MCF 10A (cell line): ENCODE measurements around the gene TNS3. TPM values are rescaled to one million over a fixed set of nuclear protein-coding genes. Genes with fewer than 3 reads are reported as not detected.

Experiments used
- BruUV-seq: library from RNA; stranded (reverse); fragments of 400-500 nt; replicated peaks from 2 replicates; lab custom pipeline; 2021; lab: Mats Ljungman, UMichigan
- CTCF ChIA-PET: fragments of 300-600 bp; sonication (Branson Sonifier 250); formaldehyde crosslinking; extraction: SDS; loops from one replicate; lab custom pipeline; 2021; ENCODE audit warnings: antibody characterized with exemption, inconsistent platforms; lab: Yijun Ruan, JAX
- POLR2A ChIA-PET: fragments of 300-600, 350-650 bp; sonication (Branson Sonifier 250); formaldehyde crosslinking; extraction: SDS; loops from one replicate; lab custom pipeline; 2020; ENCODE audit warnings: antibody characterized with exemption, inconsistent platforms; lab: Yijun Ruan, JAX
- DNase-seq: peaks from one replicate; pipeline ENCODE4 v3.0.0-alpha.2; 2018; ENCODE audit not compliant: unreplicated experiment
- H3K27ac Mint-ChIP-seq: one replicate; pipeline ENCODE4 v1.8.0; 2022; ENCODE audit warnings: mild to moderate bottlenecking, low read depth, mixed read lengths; ENCODE audit not compliant: unreplicated experiment
- H3K27me3 Mint-ChIP-seq: one replicate; pipeline ENCODE4 v1.8.0; 2022; ENCODE audit warnings: mixed read lengths; ENCODE audit not compliant: insufficient read depth, unreplicated experiment
- H3K36me3 Mint-ChIP-seq: one replicate; pipeline ENCODE4 v1.8.0; 2022; ENCODE audit warnings: mild to moderate bottlenecking, moderate library complexity, mixed read lengths; ENCODE audit not compliant: insufficient read depth, unreplicated experiment
- H3K4me1 Mint-ChIP-seq: one replicate; pipeline ENCODE4 v1.8.0; 2022; ENCODE audit warnings: mixed read lengths; ENCODE audit not compliant: insufficient read depth, unreplicated experiment
- H3K4me3 Mint-ChIP-seq: one replicate; pipeline ENCODE4 v1.8.0; 2022; ENCODE audit warnings: mild to moderate bottlenecking, moderate library complexity, mixed read lengths; ENCODE audit not compliant: unreplicated experiment
- H3K9me3 Mint-ChIP-seq: one replicate; pipeline ENCODE4 v1.8.0; 2022; ENCODE audit warnings: mixed read lengths; ENCODE audit not compliant: unreplicated experiment
- intact Hi-C: fragments of 100-400 bp; cut with micrococcal nuclease; formaldehyde crosslinking; loops from 2 replicates; pipeline ENCODE4 v1.14.1; 2022
- total RNA-seq: library from RNA; stranded (reverse); gene quantifications from 2 replicates; pipeline ENCODE4 v1.2.3, GENCODE V29; 2022
- TF ChIP-seq, protein P1 (sequence below): fragments of 200-600 bp; IDR thresholded peaks from one replicate; pipeline ENCODE4 v1.8.0; 2022; ENCODE audit warnings: antibody characterized with exemption, mild to moderate bottlenecking; ENCODE audit not compliant: unreplicated experiment

Gene TNS3
- total RNA-seq, 1 experiment from 2014 or later, result 30.1 TPM

DNA sequence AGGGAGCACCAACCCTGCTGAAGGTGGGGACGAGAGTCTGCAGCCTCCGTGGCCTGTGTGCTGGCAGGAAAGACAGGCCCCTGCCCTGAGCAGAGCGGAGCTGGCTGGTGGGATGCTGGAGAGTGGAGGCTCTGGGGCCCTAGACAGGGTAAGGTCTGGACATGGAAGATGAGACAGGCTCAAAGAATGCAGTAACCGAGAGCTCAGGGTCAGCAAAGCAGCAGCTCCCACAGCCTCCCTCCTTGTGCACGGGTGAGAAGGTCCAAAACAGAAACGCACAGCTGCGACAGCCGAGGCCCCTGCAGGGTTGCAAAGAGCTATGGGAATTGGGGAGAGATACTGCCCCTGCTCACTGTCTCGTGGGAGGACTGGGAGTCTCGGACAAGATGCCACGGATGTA lies 80.5 kb downstream of the TNS3 start:
- CTCF ChIA-PET, result interaction anchor here (0.6 to 1.2 kb wide), 4 partner anchors 16 to 998 kb away, joined by 3 read pairs; no protein-coding TSS in a partner anchor

DNA sequence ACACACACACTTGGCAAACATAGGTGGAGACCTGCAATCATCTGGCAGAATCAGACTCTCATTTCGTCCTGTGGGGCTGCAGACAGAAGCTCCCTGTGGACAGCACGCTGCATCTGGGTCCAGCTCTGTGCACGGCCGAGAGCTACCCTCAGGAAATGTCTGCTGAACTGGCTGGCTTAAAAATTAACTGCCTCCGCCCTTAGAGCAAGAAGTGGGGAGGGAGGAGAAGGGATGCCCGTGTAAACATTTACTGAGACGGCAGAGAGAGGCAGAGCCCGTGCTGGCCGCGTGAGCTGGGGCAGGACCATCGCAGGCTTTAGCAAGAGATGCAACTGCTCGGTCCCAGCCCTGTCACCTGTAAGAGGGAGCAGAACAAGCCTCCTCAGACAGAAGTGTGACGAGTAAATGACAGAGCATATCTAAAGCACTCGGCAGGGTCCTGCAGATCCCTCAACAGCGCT lies 81.8 kb downstream of the TNS3 start:
- no TSS peak for BruUV-seq
- CTCF ChIA-PET, result interaction anchor here (0.5 kb wide), 1 partner anchor 166 kb away, joined by 3 read pairs; no protein-coding TSS in a partner anchor
- Mint-ChIP-seq H3K36me3 (peaks cover 21% of the 10 kb centered on the region), H3K4me3 (no peak overlapping the region), H3K4me1 (peaks cover 20% of the 10 kb centered on the region), H3K9me3 (no peaks in the 10 kb centered on the region), H3K27ac (no peak overlapping the region), H3K27me3 (no peaks in the 10 kb centered on the region)
- POLR2A ChIA-PET, result no interaction called here
- no peak for DNase-seq
- TF ChIP-seq, protein P1, sequence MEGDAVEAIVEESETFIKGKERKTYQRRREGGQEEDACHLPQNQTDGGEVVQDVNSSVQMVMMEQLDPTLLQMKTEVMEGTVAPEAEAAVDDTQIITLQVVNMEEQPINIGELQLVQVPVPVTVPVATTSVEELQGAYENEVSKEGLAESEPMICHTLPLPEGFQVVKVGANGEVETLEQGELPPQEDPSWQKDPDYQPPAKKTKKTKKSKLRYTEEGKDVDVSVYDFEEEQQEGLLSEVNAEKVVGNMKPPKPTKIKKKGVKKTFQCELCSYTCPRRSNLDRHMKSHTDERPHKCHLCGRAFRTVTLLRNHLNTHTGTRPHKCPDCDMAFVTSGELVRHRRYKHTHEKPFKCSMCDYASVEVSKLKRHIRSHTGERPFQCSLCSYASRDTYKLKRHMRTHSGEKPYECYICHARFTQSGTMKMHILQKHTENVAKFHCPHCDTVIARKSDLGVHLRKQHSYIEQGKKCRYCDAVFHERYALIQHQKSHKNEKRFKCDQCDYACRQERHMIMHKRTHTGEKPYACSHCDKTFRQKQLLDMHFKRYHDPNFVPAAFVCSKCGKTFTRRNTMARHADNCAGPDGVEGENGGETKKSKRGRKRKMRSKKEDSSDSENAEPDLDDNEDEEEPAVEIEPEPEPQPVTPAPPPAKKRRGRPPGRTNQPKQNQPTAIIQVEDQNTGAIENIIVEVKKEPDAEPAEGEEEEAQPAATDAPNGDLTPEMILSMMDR, result no peak
- intact Hi-C loops, result no loop called here

More for the DNA sequence above, 80.5 kb downstream of the TNS3 start:
- Mint-ChIP-seq H3K36me3 (peaks cover 20% of the 10 kb centered on the region), H3K4me1 (peaks cover 13% of the 10 kb centered on the region), H3K9me3 (no peaks in the 10 kb centered on the region), H3K27ac (no peak overlapping the region), H3K4me3 (no peak overlapping the region), H3K27me3 (no peaks in the 10 kb centered on the region)
- no peak for DNase-seq
- intact Hi-C loops, result no loop called here
- TF ChIP-seq, protein P1, result no peak
- no TSS peak for BruUV-seq
- POLR2A ChIA-PET, result interaction anchor here (1.1 kb wide), 1 partner anchor 15 kb away, joined by 4 read pairs; no protein-coding TSS in a partner anchor

DNA sequence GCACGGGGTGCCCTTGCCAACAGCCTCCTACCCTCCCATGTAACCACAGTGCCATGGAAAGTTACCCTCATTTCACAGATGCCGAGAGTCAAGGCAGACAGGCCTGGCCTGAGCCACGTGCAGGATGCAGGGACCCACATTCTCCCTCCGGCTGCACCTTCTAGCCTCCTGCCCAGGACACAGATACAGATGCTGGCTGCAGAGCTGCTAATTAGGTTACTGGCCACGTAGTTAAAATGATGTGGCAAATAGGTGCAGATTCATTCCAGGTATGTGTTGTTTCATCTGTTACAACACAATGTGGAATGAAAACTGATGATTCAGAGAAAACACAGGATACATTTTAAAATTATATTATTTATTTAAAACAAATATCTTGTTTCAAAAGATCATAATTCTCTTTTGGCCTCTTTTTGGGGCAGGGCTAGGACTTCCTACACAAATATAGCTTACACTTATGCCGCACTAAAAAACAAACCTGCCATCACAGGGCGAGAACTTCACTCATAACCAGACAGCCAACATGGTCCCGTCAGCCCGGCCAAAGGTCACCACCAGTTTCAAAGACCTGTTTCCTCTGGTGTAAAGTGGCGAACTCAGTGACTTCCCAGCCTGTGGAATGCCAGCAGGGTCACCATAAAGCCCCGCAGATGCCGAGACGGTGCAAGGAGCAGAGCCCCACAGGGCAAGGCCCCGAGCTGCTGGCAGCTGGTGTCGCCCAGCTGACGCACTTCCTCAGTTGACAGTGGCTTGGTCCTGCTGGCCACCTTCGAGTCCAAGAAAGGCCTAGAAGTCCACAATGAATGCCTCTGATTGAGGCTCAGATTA lies 83.5 kb downstream of the TNS3 start:
- BruUV-seq, result no TSS peak
- intact Hi-C loops, result no loop called here
- no peaks in the 10 kb centered on the region for H3K9me3 Mint-ChIP-seq
- CTCF ChIA-PET, result interaction anchor here (0.5 to 0.7 kb wide), 2 partner anchors 52 to 137 kb away, joined by 3 read pairs; no protein-coding TSS in a partner anchor
- no peaks in the 10 kb centered on the region for H3K27me3 Mint-ChIP-seq
- H3K27ac Mint-ChIP-seq, result no peak overlapping the region
- peaks cover 14% of the 10 kb centered on the region for H3K36me3 Mint-ChIP-seq
- H3K4me3 Mint-ChIP-seq, result no peak overlapping the region
- POLR2A ChIA-PET, result interaction anchor here (0.6 to 1.4 kb wide), 2 partner anchors 36 to 51 kb away, joined by 3 to 5 read pairs; no protein-coding TSS in a partner anchor
- DNase-seq, result no peak
- peaks cover 28% of the 10 kb centered on the region for H3K4me1 Mint-ChIP-seq
- TF ChIP-seq, protein P1, result no peak
